ENCODE data around the gene ESRRA.
A peak's percentile ranks its signal among the peaks of the same experiment; 100 is the strongest.

- peak; percentile 71 for TF ChIP-seq MXI1 (conservative IDR thresholded peaks at IDR 0.05; ENCODE audit: poor library complexity, severe bottlenecking)
- TF ChIP-seq CTCF (IDR thresholded peaks at IDR 0.05; ENCODE audit: poor library complexity, severe bottlenecking) = peak; percentile 62
- peak; percentile 39 for TF ChIP-seq EP300 (conservative IDR thresholded peaks at IDR 0.05; ENCODE audit: poor library complexity, severe bottlenecking)
- peak; percentile 49 for TF ChIP-seq TAF1 (IDR thresholded peaks at IDR 0.05; ENCODE audit: low read depth)
- TF ChIP-seq REST (IDR thresholded peaks at IDR 0.05; ENCODE audit: borderline replicate concordance) = no peak
- TF ChIP-seq POLR2AphosphoS5 (IDR thresholded peaks at IDR 0.05) = peak; percentile 76
- TF ChIP-seq RAD21 (conservative IDR thresholded peaks at IDR 0.05) = peak; percentile 70
These were observed 35.6 kb upstream of the ESRRA start for GRCh38 chr11:64269540-64270220.
